C4-2B (cell line): Measurements from ENCODE around the gene DGKH.

Source experiments
- CTCF ChIP-seq: fragments of 450-650 bp; conservative IDR thresholded peaks from 2 replicates; pipeline ENCODE4 v1.5.1; 2017; ENCODE audit warnings: mild to moderate bottlenecking
- ZFX ChIP-seq: fragments of 450-650 bp; IDR thresholded peaks from 2 replicates; pipeline ENCODE4 v1.6.1; 2017

DNA sequence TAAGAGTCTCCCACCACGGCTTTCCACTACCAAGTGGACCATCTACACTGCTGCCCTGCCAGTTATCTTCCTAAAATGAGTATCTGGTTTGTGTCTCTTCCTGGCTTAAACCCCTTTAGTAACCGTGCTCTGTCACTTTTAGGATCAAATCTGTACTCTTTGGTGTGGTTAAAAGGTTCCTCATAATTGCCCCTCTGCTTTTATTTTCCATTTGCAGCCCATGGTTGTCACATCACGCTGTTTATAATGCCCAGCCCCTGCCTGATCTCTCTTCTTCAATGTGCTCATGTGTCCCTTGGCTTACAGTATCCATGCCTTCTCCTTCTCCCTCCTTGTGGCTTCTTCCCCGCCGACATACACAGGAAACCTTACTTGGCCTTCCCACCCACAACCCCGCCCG is 100.1 kb downstream of the DGKH start:
- TF ChIP-seq CTCF (no peak), ZFX (no peak)
